WERI-Rb-1 (cell line): Measurements from ENCODE around the gene KAT2A.

Experiments used
- DNase-seq: peaks from one replicate; pipeline ENCODE4 v3.0.0-alpha.2; 2020
- H3K27ac ChIP-seq: fragments of 250-450 bp; sonication (Bioruptor Pico); 2 replicates; pipeline ENCODE4 v1.5.1; 2020; ENCODE audit warnings: mild to moderate bottlenecking, moderate library complexity
- H3K27me3 ChIP-seq: fragments of 250-450 bp; sonication (Bioruptor Pico); 2 replicates; pipeline ENCODE4 v1.5.1; 2021; ENCODE audit warnings: mild to moderate bottlenecking, low read depth, moderate library complexity; ENCODE audit not compliant: insufficient read depth, severe bottlenecking
- H3K36me3 ChIP-seq: fragments of 250-450 bp; sonication (Bioruptor Pico); 2 replicates; pipeline ENCODE4 v1.5.1; 2020; ENCODE audit warnings: mild to moderate bottlenecking, moderate library complexity
- H3K4me3 ChIP-seq: 2 replicates; pipeline ENCODE4 v1.5.1; 2011; ENCODE audit warnings: low read depth, mild to moderate bottlenecking, control low read depth, low read length
- H3K9me3 ChIP-seq: fragments of 250-450 bp; sonication (Bioruptor Pico); 2 replicates; pipeline ENCODE4 v1.5.1; 2021; ENCODE audit warnings: mild to moderate bottlenecking, moderate library complexity; ENCODE audit not compliant: severe bottlenecking
- CTCF ChIP-seq: IDR thresholded peaks from 2 replicates; pipeline ENCODE4 v1.5.1; 2011; ENCODE audit warnings: low read depth, mild to moderate bottlenecking, control low read depth, inconsistent platforms, low read length

The KAT2A gene

GRCh38 chr17:42097691-42098631 is 23.2 kb downstream of the KAT2A start, which contains the start of gene ZNF385C:
TSS of gene ZNF385C (minus strand) at chr17:42098473. CDS start at chr17:42063056, 35,417 bp downstream.
- peak; percentile 79 for DNase-seq
- peak within 1 kb of the TSS; percentile 46 for H3K4me3 ChIP-seq

GRCh38 chr17:42096360-42097111 is 24.6 kb downstream of the KAT2A start:
- no peak overlapping the region for H3K4me3 ChIP-seq
- peak; percentile 24; the same call in 1 of the 2 replicates for TF ChIP-seq CTCF
- H3K27ac ChIP-seq, result no peak overlapping the region

More at GRCh38 chr17:42097691-42098631, 23.2 kb downstream of the KAT2A start, which contains the start of gene ZNF385C:
- no peak for TF ChIP-seq CTCF
- H3K27ac ChIP-seq, result peak within 1 kb of the TSS; percentile 51
- H3K9me3 ChIP-seq, result no peaks in the 10 kb centered on the region
- peaks cover 4% of the 10 kb centered on the region for H3K27me3 ChIP-seq
- no peaks in the 10 kb centered on the region for H3K36me3 ChIP-seq

GRCh38 chr17:42094375-42095069 is 26.6 kb downstream of the KAT2A start:
- TF ChIP-seq CTCF, result no peak
- H3K27ac ChIP-seq, result no peak overlapping the region
- H3K9me3 ChIP-seq, result no peaks in the 10 kb centered on the region
- peaks cover 4% of the 10 kb centered on the region for H3K27me3 ChIP-seq
- no peak overlapping the region for H3K4me3 ChIP-seq
- no peaks in the 10 kb centered on the region for H3K36me3 ChIP-seq
- DNase-seq, result no peak

More at GRCh38 chr17:42096360-42097111, 24.6 kb downstream of the KAT2A start:
- no peak for DNase-seq
- Histone ChIP-seq H3K27me3 (peaks cover 4% of the 10 kb centered on the region), H3K36me3 (no peaks in the 10 kb centered on the region), H3K9me3 (no peaks in the 10 kb centered on the region)

GRCh38 chr17:42092939-42093338 is 28.2 kb downstream of the KAT2A start:
- Histone ChIP-seq H3K27me3 (peaks cover 3% of the 10 kb centered on the region), H3K36me3 (no peaks in the 10 kb centered on the region), H3K4me3 (no peak overlapping the region), H3K27ac (no peak overlapping the region), H3K9me3 (no peaks in the 10 kb centered on the region)
- no peak for DNase-seq
- no peak for TF ChIP-seq CTCF

- H3K27me3 ChIP-seq, result no peaks in the 10 kb centered on the region
- DNase-seq, result no peak
Measured at GRCh38 chr17:42090964-42091790, 30.0 kb downstream of the KAT2A start.

More at GRCh38 chr17:42090964-42091790, 30.0 kb downstream of the KAT2A start:
- H3K4me3 ChIP-seq, result no peak overlapping the region
- H3K27ac ChIP-seq, result no peak overlapping the region
- no peak for TF ChIP-seq CTCF
- no peaks in the 10 kb centered on the region for H3K9me3 ChIP-seq
- H3K36me3 ChIP-seq, result no peaks in the 10 kb centered on the region
